ENCODE measurements around the gene LAMB3. TPM values are rescaled to one million over a fixed set of nuclear protein-coding genes. Genes with fewer than 3 reads are reported as not detected.

LAMB3 gene
- total RNA-seq, 2 experiments from 2014 or later = 0.25 to 0.31 TPM

DNA sequence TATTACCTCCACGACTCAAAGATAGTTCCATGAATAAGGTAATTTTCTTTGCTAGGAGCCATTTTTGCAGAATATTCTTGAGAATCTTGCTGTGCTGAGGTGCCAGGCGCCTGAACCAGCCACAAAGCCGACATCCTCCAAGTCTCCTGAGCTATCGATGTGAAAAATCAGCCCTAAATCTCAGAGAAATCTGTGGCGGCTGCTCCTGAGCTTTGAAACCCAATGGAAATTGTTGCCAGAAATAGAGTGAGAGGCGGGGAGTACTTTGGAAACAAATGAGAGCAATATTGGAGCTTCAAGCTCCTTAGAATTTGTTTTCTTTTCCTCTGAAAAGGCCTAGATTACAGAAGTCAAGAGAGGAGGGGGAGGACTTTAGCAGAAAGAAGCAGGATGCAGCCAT lies 62.4 kb downstream of the LAMB3 start:
- H3K27ac Mint-ChIP-seq = no peak overlapping the region
- no peak for DNase-seq
- H3K4me3 Mint-ChIP-seq = no peak overlapping the region
- intact Hi-C loops (cut with DNase I, micrococcal nuclease) = no loop called here
- Histone ChIP-seq H3K27me3 (ENCODE audit: control insufficient read depth in 1 of 2, insufficient read depth in 2 of 2, low read length in 2 of 2) (peaks cover 13 to 17% of the 10 kb centered on the region in 2 experiments), H3K4me1 (ENCODE audit: insufficient read depth, low read length) (peaks cover 10% of the 10 kb centered on the region), H3K27ac (ENCODE audit: low read depth in 1 of 2, low read length in 2 of 2) (no peak overlapping the region), H3K4me3 (ENCODE audit: low read length) (no peak overlapping the region), H3K9me3 (ENCODE audit: control insufficient read depth in 1 of 2, insufficient read depth in 1 of 2, low read length in 2 of 2) (peaks cover 0 to 4% of the 10 kb centered on the region in 2 experiments), H3K36me3 (ENCODE audit: insufficient read depth, low read length) (no peaks in the 10 kb centered on the region)
- H3K4me1 Mint-ChIP-seq (ENCODE audit: low read depth) = no peaks in the 10 kb centered on the region
- no peaks in the 10 kb centered on the region for H3K36me3 Mint-ChIP-seq (ENCODE audit: low read depth)
- ChIA-PET CTCF (no interaction called here), POLR2A (no interaction called here)
- no peaks in the 10 kb centered on the region for H3K9me3 Mint-ChIP-seq
- TF ChIP-seq, protein P1, sequence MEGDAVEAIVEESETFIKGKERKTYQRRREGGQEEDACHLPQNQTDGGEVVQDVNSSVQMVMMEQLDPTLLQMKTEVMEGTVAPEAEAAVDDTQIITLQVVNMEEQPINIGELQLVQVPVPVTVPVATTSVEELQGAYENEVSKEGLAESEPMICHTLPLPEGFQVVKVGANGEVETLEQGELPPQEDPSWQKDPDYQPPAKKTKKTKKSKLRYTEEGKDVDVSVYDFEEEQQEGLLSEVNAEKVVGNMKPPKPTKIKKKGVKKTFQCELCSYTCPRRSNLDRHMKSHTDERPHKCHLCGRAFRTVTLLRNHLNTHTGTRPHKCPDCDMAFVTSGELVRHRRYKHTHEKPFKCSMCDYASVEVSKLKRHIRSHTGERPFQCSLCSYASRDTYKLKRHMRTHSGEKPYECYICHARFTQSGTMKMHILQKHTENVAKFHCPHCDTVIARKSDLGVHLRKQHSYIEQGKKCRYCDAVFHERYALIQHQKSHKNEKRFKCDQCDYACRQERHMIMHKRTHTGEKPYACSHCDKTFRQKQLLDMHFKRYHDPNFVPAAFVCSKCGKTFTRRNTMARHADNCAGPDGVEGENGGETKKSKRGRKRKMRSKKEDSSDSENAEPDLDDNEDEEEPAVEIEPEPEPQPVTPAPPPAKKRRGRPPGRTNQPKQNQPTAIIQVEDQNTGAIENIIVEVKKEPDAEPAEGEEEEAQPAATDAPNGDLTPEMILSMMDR (IDR thresholded peaks at IDR 0.05) = no peak
- peaks cover 24% of the 10 kb centered on the region for H3K27me3 Mint-ChIP-seq
- no peak for ATAC-seq (ENCODE audit: poor library complexity)

DNA sequence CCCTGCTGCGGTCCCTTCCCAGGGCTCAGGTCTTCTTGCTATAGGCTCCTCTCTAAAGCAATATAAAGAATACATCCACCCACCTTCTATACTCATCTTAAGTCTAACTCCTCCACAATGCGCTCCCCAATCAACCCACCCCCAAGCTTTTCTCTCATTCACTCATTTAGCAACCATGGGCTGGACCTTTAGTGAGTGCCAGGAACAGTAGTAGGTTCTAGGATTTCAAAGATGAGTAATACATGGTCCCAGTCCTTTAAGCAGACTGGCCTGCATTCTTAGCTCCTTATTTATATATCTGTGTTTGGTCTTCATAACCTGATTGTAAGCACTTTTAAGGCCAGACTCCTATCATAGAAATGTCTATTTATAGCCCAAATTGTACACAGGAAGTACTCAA lies 62.8 kb downstream of the LAMB3 start:
- Mint-ChIP-seq H3K36me3 (ENCODE audit: low read depth) (no peaks in the 10 kb centered on the region), H3K27me3 (peaks cover 24% of the 10 kb centered on the region), H3K4me3 (no peak overlapping the region), H3K27ac (no peak overlapping the region), H3K9me3 (no peaks in the 10 kb centered on the region), H3K4me1 (ENCODE audit: low read depth) (no peaks in the 10 kb centered on the region)
- intact Hi-C loops (cut with DNase I, micrococcal nuclease) = no loop called here
- Histone ChIP-seq H3K36me3 (ENCODE audit: insufficient read depth, low read length) (no peaks in the 10 kb centered on the region), H3K27ac (ENCODE audit: low read depth in 1 of 2, low read length in 2 of 2) (no peak overlapping the region), H3K4me3 (ENCODE audit: low read length) (no peak overlapping the region), H3K9me3 (ENCODE audit: control insufficient read depth in 1 of 2, insufficient read depth in 1 of 2, low read length in 2 of 2) (peaks cover 0 to 4% of the 10 kb centered on the region in 2 experiments), H3K27me3 (ENCODE audit: control insufficient read depth in 1 of 2, insufficient read depth in 2 of 2, low read length in 2 of 2) (peaks cover 18 to 21% of the 10 kb centered on the region in 2 experiments), H3K4me1 (ENCODE audit: insufficient read depth, low read length) (peaks cover 10% of the 10 kb centered on the region)
- TF ChIP-seq, protein P1 (IDR thresholded peaks at IDR 0.05) = no peak
- DNase-seq (no peak), ATAC-seq (ENCODE audit: poor library complexity) (no peak)
- CTCF ChIA-PET = no interaction called here
- POLR2A ChIA-PET = interaction anchor here (0.6 kb wide), 1 partner anchor 1465 kb away, joined by 3 read pairs; no protein-coding TSS in a partner anchor

DNA sequence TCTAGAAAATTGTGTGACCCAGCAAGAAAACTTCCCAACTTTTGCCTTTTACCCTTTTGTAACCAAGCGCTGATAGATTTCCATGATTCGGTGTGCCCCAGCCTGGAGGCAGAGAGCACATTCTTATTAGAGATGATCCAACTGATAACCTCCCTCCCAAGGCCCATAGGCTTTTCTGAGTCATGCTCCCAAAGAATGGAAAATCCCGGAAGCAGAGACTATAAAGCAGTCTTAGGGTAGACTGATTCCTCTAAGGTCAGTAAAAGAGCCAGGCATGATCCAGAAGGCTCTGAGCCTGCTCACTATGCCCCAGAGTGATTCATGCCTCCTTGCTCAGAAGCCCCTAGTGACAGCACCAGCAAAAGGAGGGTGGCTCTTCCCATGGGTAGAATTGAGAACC lies 64.4 kb downstream of the LAMB3 start:
- Histone ChIP-seq H3K4me1 (ENCODE audit: insufficient read depth, low read length) (peaks cover 10% of the 10 kb centered on the region), H3K27ac (ENCODE audit: low read depth in 1 of 2, low read length in 2 of 2) (no peak overlapping the region), H3K4me3 (ENCODE audit: low read length) (no peak overlapping the region), H3K27me3 (ENCODE audit: control insufficient read depth in 1 of 2, insufficient read depth in 2 of 2, low read length in 2 of 2) (peaks cover 32 to 38% of the 10 kb centered on the region in 2 experiments), H3K36me3 (ENCODE audit: insufficient read depth, low read length) (no peaks in the 10 kb centered on the region), H3K9me3 (ENCODE audit: control insufficient read depth in 1 of 2, insufficient read depth in 1 of 2, low read length in 2 of 2) (peaks cover 0 to 4% of the 10 kb centered on the region in 2 experiments)
- ChIA-PET POLR2A (no interaction called here), CTCF (no interaction called here)
- Mint-ChIP-seq H3K4me1 (ENCODE audit: low read depth) (no peaks in the 10 kb centered on the region), H3K4me3 (no peak overlapping the region), H3K27me3 (peaks cover 24% of the 10 kb centered on the region), H3K36me3 (ENCODE audit: low read depth) (no peaks in the 10 kb centered on the region), H3K9me3 (no peaks in the 10 kb centered on the region), H3K27ac (no peak overlapping the region)
- intact Hi-C loops (cut with DNase I, micrococcal nuclease) = no loop called here
- DNase-seq = no peak
- ATAC-seq (ENCODE audit: poor library complexity) = no peak
- TF ChIP-seq, protein P1 (IDR thresholded peaks at IDR 0.05) = no peak
